Endothelial cell of umbilical vein (primary cell): ENCODE results near the gene MSH5. TPM values are rescaled to one million over a fixed set of nuclear protein-coding genes. Genes with fewer than 3 reads are reported as not detected.

ENCODE experiments used
- BruUV-seq: library from RNA; stranded (reverse); fragments of 400-500 nt; replicated peaks from 2 replicates; lab custom pipeline; 2021; lab: Mats Ljungman, UMichigan
- CTCF ChIA-PET: fragments of 300-600, 350-600 bp; sonication (Branson Sonifier 250); formaldehyde crosslinking; loops from one replicate; lab custom pipeline; 2021; ENCODE audit warnings: antibody characterized with exemption, inconsistent platforms; lab: Charles Lee
- POLR2A ChIA-PET: fragments of 300-600, 350-600 bp; sonication (Branson Sonifier 250); formaldehyde crosslinking; loops from one replicate; lab custom pipeline; 2021; ENCODE audit warnings: antibody characterized with exemption, inconsistent platforms; lab: Charles Lee
- DNase-seq: peaks from one replicate; pipeline ENCODE4 v3.0.0-alpha.2; 2011; ENCODE audit warnings: low read depth, low spot score
- FAIRE-seq: peaks from 2 replicates; lab custom pipeline; 2011; peaks lifted over from hg19 to GRCh38; lab: Jason Lieb, UNC
- H2AFZ ChIP-seq: 2 replicates; pipeline ENCODE4 v1.6.0; 2012; ENCODE audit warnings: low read depth, low read length, control low read depth, inconsistent platforms
- H3K27ac ChIP-seq: 2 replicates; pipeline ENCODE4 v1.5.1; 2011; ENCODE audit warnings: low read depth, mild to moderate bottlenecking, control low read depth, low read length, moderate library complexity; ENCODE audit not compliant: insufficient read depth
- H3K27me3 ChIP-seq, 2 experiments: 2 replicates each; pipeline versions ENCODE4 v1.6.0 to v1.6.1; 2011; ENCODE audit warnings: low read length in 2 of 2, mixed read lengths in 1 of 2; ENCODE audit not compliant: control insufficient read depth in 2 of 2, insufficient read depth in 2 of 2
- H3K36me3 ChIP-seq, 2 experiments: 2 replicates in 1 of 2; 3 replicates in 1 of 2; pipeline ENCODE4 v1.5.1; 2011; ENCODE audit warnings: low read length in 2 of 2, mild to moderate bottlenecking in 1 of 2, moderate library complexity in 1 of 2; ENCODE audit not compliant: control insufficient read depth in 2 of 2, insufficient read depth in 2 of 2; ENCODE audit errors: extremely low read depth in 1 of 2
- H3K4me1 ChIP-seq: 3 replicates; pipeline ENCODE4 v1.5.1; 2011; ENCODE audit warnings: mild to moderate bottlenecking, low read length; ENCODE audit not compliant: control insufficient read depth, insufficient read depth; ENCODE audit errors: extremely low read depth
- H3K4me2 ChIP-seq: 2 replicates; pipeline ENCODE4 v1.6.1; 2011; ENCODE audit warnings: low read length, control low read depth, mixed read lengths; ENCODE audit not compliant: insufficient read depth
- H3K4me3 ChIP-seq, 3 experiments: fragments of 200-600 bp in 1 of 3; sonication (generic), shearing (Covaris generic) in 1 of 3; replicated peaks in 1 of 3; 2 replicates each; pipeline ENCODE4 v1.5.1; 2011 to 2016; ENCODE audit warnings: control low read depth in 3 of 3, low read length in 3 of 3, mild to moderate bottlenecking in 2 of 3, inconsistent platforms in 1 of 3, low read depth in 1 of 3, moderate library complexity in 1 of 3; ENCODE audit not compliant: insufficient read depth in 1 of 3
- H3K79me2 ChIP-seq: 2 replicates; pipeline ENCODE4 v1.6.0; 2012; ENCODE audit warnings: low read length, inconsistent platforms; ENCODE audit not compliant: control insufficient read depth, insufficient read depth
- H3K9ac ChIP-seq: replicated peaks from 2 replicates; pipeline ENCODE3; 2011; ENCODE audit warnings: low read length, control low read depth; ENCODE audit not compliant: insufficient read depth; ENCODE audit errors: extremely low read depth
- H3K9me1 ChIP-seq: replicated peaks from 3 replicates; pipeline ENCODE4 v1.6.0; 2011; ENCODE audit warnings: mild to moderate bottlenecking, low read length; ENCODE audit not compliant: control insufficient read depth, insufficient read depth; ENCODE audit errors: extremely low read depth
- H3K9me3 ChIP-seq: replicated peaks from 2 replicates; pipeline ENCODE4 v1.5.1; 2012; ENCODE audit warnings: low read length, inconsistent platforms; ENCODE audit not compliant: control insufficient read depth, insufficient read depth
- H4K20me1 ChIP-seq: replicated peaks from 2 replicates; pipeline ENCODE3; 2011; ENCODE audit warnings: mild to moderate bottlenecking, low read length; ENCODE audit not compliant: control insufficient read depth, insufficient read depth; ENCODE audit errors: extremely low read depth
- CTCF ChIP-seq, 2 donors: IDR thresholded peaks; 1 replicate in 1 of 2; 2 replicates in 1 of 2; pipeline ENCODE4 v1.5.1; 2011; ENCODE audit warnings: low read length in 2 of 2, mild to moderate bottlenecking in 2 of 2, moderate library complexity in 2 of 2, control low read depth in 1 of 2, inconsistent platforms in 1 of 2, low read depth in 1 of 2; ENCODE audit not compliant: insufficient read depth in 1 of 2; ENCODE audit errors: extremely low read depth in 1 of 2
- EZH2 ChIP-seq: IDR thresholded peaks from 2 replicates; pipeline ENCODE4 v1.6.1; 2012; ENCODE audit warnings: borderline replicate concordance, low read depth, mild to moderate bottlenecking, moderate library complexity, low read length, inconsistent platforms; ENCODE audit not compliant: severe bottlenecking
- GATA2 ChIP-seq: IDR thresholded peaks from 2 replicates; pipeline ENCODE4 v1.7.0; 2011; ENCODE audit warnings: low read depth, mild to moderate bottlenecking, moderate library complexity, mixed read lengths, low read length; ENCODE audit not compliant: insufficient read length, insufficient read depth
- JUN ChIP-seq: IDR thresholded peaks from 2 replicates; pipeline ENCODE4 v1.6.1; 2011; ENCODE audit warnings: borderline replicate concordance, low read depth; ENCODE audit not compliant: insufficient read length, insufficient read depth
- MAX ChIP-seq: IDR thresholded peaks from 2 replicates; pipeline ENCODE4 v1.6.1; 2011; ENCODE audit not compliant: insufficient read depth, insufficient read length
- MYC ChIP-seq: IDR thresholded peaks from one replicate; pipeline ENCODE4 v1.6.1; 2011; ENCODE audit warnings: mild to moderate bottlenecking, low read depth, low read length
- POLR2A ChIP-seq: IDR thresholded peaks from 2 replicates; pipeline ENCODE4 v1.6.1; 2012; ENCODE audit warnings: low read depth, mild to moderate bottlenecking, control low read depth, low read length
- POLR2AphosphoS5 ChIP-seq: IDR thresholded peaks from 2 replicates; pipeline ENCODE4 v1.6.1; 2012; ENCODE audit warnings: low read depth, mild to moderate bottlenecking, control low read depth, low read length, moderate library complexity; ENCODE audit not compliant: insufficient read depth
- dilution Hi-C: fragments of 300-500 bp; cut with MboI; formaldehyde crosslinking; loops from one replicate; pipeline ENCODE4 v1.15.0; 2019; ENCODE audit warnings: low sequenced_read_pairs; ENCODE audit not compliant: extremely low pct_ligation_motif_present
- intact Hi-C: fragments of 100-400 bp; cut with micrococcal nuclease; formaldehyde crosslinking; loops from one replicate; pipeline ENCODE4 v1.10.0; 2022
- polyA plus RNA-seq, 4 experiments: library from polyadenylated mRNA; depleted of rRNA in 3 of 4; stranded (reverse) in 3 of 4; unstranded in 1 of 4; fragments of >200 nt; gene quantifications; 2 replicates each; pipeline versions ENCODE4 v1.2.1 to v1.2.3, GENCODE V29; 2011 to 2012; ENCODE audit warnings: missing spikeins in 1 of 4
- total RNA-seq: library from RNA; stranded (reverse); gene quantifications from 2 replicates; pipeline ENCODE4 v1.2.3, GENCODE V29; 2021

MSH5 gene
- total and polyA plus RNA-seq, 2 donors (not counting 3 experiments of a cell fraction or from before 2014, with no cell fraction given): 27.1 to 43.8 TPM

GRCh38 chr6:31776485-31776988, 36.7 kb downstream of the MSH5 start:
- intact Hi-C loops (no loop called here), dilution Hi-C loops (no loop called here)
- Histone ChIP-seq H3K4me2 (no peak overlapping the region), H2AFZ (no peak overlapping the region), H3K36me3 (peaks cover 0 to 22% of the 10 kb centered on the region in 2 experiments), H3K9me1 (no peaks in the 10 kb centered on the region), H4K20me1 (no peaks in the 10 kb centered on the region), H3K4me1 (peaks cover 4% of the 10 kb centered on the region), H3K4me3 (no peak overlapping the region), H3K27ac (no peak overlapping the region), H3K9me3 (no peaks in the 10 kb centered on the region), H3K79me2 (no peaks in the 10 kb centered on the region), H3K27me3 (no peaks in the 10 kb centered on the region), H3K9ac (no peak overlapping the region)
- no peak for TF ChIP-seq CTCF (IDR thresholded peaks at IDR 0.05; ENCODE audit: extremely low read depth in 1 of 2, insufficient read depth in 1 of 2, low read depth in 1 of 2, low read length in 2 of 2)
- TF ChIP-seq EZH2: no peak
- TF ChIP-seq MYC: no peak
- TF ChIP-seq MAX: no peak
- TF ChIP-seq POLR2A: no peak
- TF ChIP-seq GATA2: no peak
- no peak for TF ChIP-seq POLR2AphosphoS5
- no peak for TF ChIP-seq JUN
- ChIA-PET POLR2A (no interaction called here), CTCF (interaction anchor here (1.4 to 2.0 kb wide), 3 partner anchors 15 to 29 kb away, joined by 3 to 10 read pairs (median 4); no protein-coding TSS in a partner anchor)
- FAIRE-seq (no peak), DNase-seq (no peak)
- BruUV-seq: no TSS peak
